Measurements from ENCODE around the gene TRAK1.

GRCh38 chr3:42084586-42084985 lies 6.6 kb upstream of the TRAK1 start:
- TF ChIP-seq POLR2A (IDR thresholded peaks at IDR 0.05) (no peak), CTCF (IDR thresholded peaks at IDR 0.05) (no peak)
